HG02759 (cell line): Measurements from ENCODE around the gene HELQ.

Experiments
- ATAC-seq: cut with Tn5 transposase; IDR thresholded peaks from one replicate; pipeline ENCODE4 v1.9.1; 2021; ENCODE audit warnings: mild to moderate bottlenecking, moderate library complexity; ENCODE audit not compliant: unreplicated experiment

The HELQ gene

GRCh38 chr4:83378419-83378818, 77.2 kb downstream of the HELQ start:
- ATAC-seq = no peak

GRCh38 chr4:83372931-83373330, 82.7 kb downstream of the HELQ start:
- ATAC-seq = no peak

DNA sequence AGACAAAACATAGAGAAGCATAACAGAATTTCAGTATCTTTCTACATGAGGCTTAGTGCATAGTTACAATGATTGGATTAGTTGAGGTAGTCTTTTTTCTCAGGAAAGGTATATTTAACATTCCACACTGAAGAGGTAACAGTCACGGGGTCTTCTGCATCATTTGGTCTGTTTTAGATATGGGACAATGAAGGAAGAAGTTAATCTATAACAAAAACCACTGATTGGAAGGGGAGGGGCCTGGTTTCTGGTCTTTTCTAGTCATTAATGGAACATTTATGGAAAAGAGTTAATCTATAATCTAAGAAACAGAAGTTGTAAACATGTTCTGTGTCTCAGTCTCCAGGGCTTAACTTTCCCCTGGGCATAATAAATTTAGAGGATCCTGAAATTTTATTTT, 83.7 kb downstream of the HELQ start:
- ATAC-seq = no peak

DNA sequence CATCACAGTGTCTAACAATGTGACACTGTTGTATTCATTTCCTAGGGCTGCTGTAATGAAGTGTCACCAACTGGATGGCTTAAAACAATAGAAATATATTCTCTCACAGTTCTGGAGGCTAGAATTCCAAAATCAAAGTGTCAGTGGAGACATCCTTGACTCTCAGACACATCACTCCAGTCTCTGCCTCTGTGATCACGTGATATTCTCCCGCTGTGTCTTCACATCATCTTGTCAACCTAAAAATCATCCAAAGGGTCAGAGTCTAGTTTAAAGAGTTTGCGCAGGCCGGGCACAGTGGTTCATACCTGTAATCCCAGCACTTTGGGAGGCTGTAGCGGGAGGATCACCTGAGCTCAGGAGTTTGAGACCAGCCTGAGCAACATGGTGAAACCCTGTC, 84.4 kb downstream of the HELQ start:
- ATAC-seq = no peak

DNA sequence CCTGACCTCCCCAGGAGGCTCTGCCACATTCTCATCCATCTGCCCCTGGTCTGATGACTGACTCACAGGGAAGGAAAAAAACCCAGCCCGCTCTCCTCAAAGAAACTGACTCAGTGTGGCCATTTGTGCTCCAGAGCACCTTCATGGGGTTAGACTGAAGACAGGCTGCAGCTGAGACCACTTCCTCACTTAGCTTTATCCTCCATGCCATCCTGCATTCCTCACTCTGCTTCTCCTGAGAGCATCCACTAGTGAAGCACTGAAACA, 85.0 kb downstream of the HELQ start:
- ATAC-seq = no peak

- no peak for ATAC-seq
Observed at GRCh38 chr4:83369831-83370639, 85.6 kb downstream of the HELQ start.

DNA sequence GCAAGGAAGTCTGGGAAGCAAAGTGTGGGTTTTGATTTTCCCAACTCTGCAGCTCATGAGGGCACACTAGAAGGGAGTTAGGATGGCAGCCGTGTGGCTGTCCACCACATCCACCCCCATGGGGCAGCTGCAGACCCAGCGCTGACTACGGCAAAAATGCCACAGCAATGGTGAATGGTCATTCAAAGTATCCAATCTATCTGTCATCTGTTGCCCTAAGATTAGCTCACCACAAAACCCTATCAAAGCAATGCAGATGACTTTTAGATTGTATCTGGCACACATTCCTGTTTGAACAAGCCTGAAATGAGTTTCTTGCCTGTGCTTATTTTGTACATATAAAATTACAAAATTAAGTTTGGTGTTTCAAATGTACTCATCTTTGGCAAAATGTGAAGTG, 91.3 kb downstream of the HELQ start:
- ATAC-seq = no peak

- ATAC-seq = no peak
Observed at GRCh38 chr4:83362492-83363329, 92.9 kb downstream of the HELQ start.

DNA sequence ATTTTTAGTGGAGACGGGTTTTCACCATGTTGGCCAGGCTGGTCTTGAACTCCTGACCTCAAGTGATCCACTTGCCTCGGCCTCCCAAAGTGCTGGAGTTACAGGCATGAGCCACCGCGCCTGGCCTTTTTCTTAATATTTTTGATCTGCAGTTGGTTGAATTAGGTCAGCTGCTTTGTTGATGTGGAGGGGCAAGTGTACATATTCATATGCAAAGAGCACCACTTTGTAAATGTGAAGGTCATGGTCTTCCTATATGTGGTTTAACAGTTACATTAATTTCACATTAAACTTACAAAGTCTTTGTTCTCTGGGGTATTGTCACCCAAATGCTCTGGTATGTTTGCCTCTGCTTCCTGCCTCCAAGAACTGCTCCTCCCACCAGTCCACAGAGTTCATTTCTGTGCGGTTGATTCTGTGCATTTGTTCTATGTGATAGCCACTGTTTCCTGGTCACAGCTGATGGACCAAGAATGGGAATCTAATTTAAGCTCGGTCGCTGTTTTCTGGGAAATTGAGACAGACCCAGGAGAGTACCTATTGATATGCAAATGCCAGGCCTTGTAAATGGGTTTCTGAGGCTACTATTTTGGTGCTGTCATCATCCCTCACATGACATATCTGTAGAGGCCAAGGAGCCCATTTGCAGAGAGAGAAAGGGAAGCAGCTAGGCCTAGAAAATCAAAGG, 94.1 kb downstream of the HELQ start:
- ATAC-seq = no peak

DNA sequence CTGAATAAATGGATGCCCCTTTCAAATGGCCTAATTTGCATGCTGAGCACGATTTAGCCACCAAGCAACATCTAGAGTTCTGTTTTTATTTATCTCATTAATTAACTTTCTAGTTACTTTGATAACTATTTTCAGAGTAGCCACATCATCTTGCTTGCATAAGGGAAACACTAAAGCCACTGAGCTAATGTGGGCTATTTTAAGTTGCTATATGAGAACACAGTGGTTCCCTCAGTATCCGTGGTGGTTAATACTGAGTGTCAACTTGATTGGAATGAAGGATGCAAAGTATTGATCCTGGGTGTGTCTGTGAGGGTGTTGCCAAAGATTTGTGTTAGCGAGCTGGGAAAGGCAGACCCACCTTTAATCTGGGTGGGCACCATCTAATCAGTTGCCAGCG, 95.6 kb downstream of the HELQ start:
- ATAC-seq = no peak

GRCh38 chr4:83358410-83358809, 97.2 kb downstream of the HELQ start:
- no peak for ATAC-seq
